SK-N-SH treated with all-trans-retinoic acid at 6 μM for 48 hours (cell line): ENCODE data around the gene KCNT2.

Experiments
- CREB5 ChIP-seq: fragments of 250-450 bp; sonication (Bioruptor Pico); IDR thresholded peaks from 2 replicates; pipeline ENCODE4 v1.5.1; 2020; ENCODE audit warnings: low read depth, mild to moderate bottlenecking, moderate library complexity
- CSRNP3 ChIP-seq: fragments of 250-450 bp; sonication (Bioruptor Pico); IDR thresholded peaks from 2 replicates; pipeline ENCODE4 v1.5.1; 2021; ENCODE audit warnings: mild to moderate bottlenecking, moderate library complexity
- OSR1 ChIP-seq: fragments of 250-450 bp; sonication (Bioruptor Pico); IDR thresholded peaks from 2 replicates; pipeline ENCODE4 v1.8.0; 2022; ENCODE audit warnings: moderate library complexity, mild to moderate bottlenecking, inconsistent platforms
- PPARA ChIP-seq: fragments of 250-450 bp; sonication (Bioruptor Pico); IDR thresholded peaks from 2 replicates; pipeline ENCODE4 v1.5.0; 2020; ENCODE audit warnings: mild to moderate bottlenecking, borderline replicate concordance
- RARB ChIP-seq: fragments of 250-450 bp; sonication (Bioruptor Pico); IDR thresholded peaks from 2 replicates; pipeline ENCODE4 v1.8.0; 2021; ENCODE audit warnings: mild to moderate bottlenecking, moderate library complexity
- TCF4 ChIP-seq: fragments of 250-450 bp; sonication (Bioruptor Pico); IDR thresholded peaks from 2 replicates; pipeline ENCODE4 v1.8.0; 2021; ENCODE audit warnings: mild to moderate bottlenecking, moderate library complexity, borderline replicate concordance
- TOX ChIP-seq: fragments of 250-450 bp; sonication (Bioruptor Pico); IDR thresholded peaks from 2 replicates; pipeline ENCODE4 v1.8.0; 2021; ENCODE audit warnings: mild to moderate bottlenecking, moderate library complexity, borderline replicate concordance
- TSHZ2 ChIP-seq: fragments of 250-450 bp; sonication (Bioruptor Pico); IDR thresholded peaks from 2 replicates; pipeline ENCODE4 v1.5.0; 2020; ENCODE audit warnings: mild to moderate bottlenecking, moderate library complexity
- ZFP3 ChIP-seq: fragments of 250-450 bp; sonication (Bioruptor Pico); IDR thresholded peaks from 2 replicates; pipeline ENCODE4 v1.5.0; 2020; ENCODE audit warnings: mild to moderate bottlenecking, moderate library complexity
- ZNF8 ChIP-seq: fragments of 450-650 bp; formaldehyde crosslinking; IDR thresholded peaks from 2 replicates; pipeline ENCODE4 v1.5.0; 2020; ENCODE audit warnings: mild to moderate bottlenecking, moderate library complexity
- TF ChIP-seq, protein P1 (sequence below): fragments of 250-450 bp; sonication (Bioruptor Pico); IDR thresholded peaks from 2 replicates; pipeline ENCODE4 v1.8.0; 2020; ENCODE audit warnings: mild to moderate bottlenecking, moderate library complexity, borderline replicate concordance

GRCh38 chr1:196538473-196538872 lies 69.8 kb downstream of the KCNT2 start:
- TF ChIP-seq CSRNP3 (CRISPR knock-in tag) (no peak), OSR1 (CRISPR knock-in tag) (no peak), RARB (CRISPR knock-in tag) (no peak), PPARA (CRISPR knock-in tag) (no peak), TCF4 (CRISPR knock-in tag) (no peak), TOX (CRISPR knock-in tag) (no peak), ZNF8 (CRISPR knock-in tag) (no peak), TSHZ2 (no peak), ZFP3 (CRISPR knock-in tag) (no peak), CREB5 (CRISPR knock-in tag) (no peak)
- TF ChIP-seq, protein P1, sequence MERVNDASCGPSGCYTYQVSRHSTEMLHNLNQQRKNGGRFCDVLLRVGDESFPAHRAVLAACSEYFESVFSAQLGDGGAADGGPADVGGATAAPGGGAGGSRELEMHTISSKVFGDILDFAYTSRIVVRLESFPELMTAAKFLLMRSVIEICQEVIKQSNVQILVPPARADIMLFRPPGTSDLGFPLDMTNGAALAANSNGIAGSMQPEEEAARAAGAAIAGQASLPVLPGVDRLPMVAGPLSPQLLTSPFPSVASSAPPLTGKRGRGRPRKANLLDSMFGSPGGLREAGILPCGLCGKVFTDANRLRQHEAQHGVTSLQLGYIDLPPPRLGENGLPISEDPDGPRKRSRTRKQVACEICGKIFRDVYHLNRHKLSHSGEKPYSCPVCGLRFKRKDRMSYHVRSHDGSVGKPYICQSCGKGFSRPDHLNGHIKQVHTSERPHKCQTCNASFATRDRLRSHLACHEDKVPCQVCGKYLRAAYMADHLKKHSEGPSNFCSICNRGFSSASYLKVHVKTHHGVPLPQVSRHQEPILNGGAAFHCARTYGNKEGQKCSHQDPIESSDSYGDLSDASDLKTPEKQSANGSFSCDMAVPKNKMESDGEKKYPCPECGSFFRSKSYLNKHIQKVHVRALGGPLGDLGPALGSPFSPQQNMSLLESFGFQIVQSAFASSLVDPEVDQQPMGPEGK, result no peak
